GM12874 (cell line): ENCODE measurements around the gene GPN2.

Experiments used
- TF ChIP-seq, protein P1 (sequence below): IDR thresholded peaks from 2 replicates; pipeline ENCODE4 v1.5.1; 2011; ENCODE audit warnings: low read depth, mild to moderate bottlenecking, control low read depth, low read length, moderate library complexity; ENCODE audit not compliant: insufficient read depth

The GPN2 gene

DNA sequence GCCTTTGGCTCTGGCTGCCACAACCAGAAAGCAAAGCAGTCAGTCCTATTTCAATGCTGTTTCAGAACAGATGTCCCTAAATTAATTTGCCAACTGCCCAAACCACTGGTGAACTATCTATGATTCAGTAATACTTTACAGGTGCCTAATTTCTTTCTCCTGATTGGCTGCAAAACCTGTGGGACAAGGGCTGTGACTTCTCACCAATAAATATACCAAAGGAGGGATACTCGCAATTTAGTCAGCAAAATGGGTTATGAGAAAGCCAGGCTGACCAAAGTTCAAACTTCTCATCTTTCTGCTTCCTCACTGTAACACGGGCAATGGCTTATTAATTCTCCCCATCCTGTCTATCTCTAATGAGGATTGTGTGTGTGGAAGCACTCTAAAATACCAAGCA, 12.8 kb downstream of the GPN2 start:
- TF ChIP-seq, protein P1, sequence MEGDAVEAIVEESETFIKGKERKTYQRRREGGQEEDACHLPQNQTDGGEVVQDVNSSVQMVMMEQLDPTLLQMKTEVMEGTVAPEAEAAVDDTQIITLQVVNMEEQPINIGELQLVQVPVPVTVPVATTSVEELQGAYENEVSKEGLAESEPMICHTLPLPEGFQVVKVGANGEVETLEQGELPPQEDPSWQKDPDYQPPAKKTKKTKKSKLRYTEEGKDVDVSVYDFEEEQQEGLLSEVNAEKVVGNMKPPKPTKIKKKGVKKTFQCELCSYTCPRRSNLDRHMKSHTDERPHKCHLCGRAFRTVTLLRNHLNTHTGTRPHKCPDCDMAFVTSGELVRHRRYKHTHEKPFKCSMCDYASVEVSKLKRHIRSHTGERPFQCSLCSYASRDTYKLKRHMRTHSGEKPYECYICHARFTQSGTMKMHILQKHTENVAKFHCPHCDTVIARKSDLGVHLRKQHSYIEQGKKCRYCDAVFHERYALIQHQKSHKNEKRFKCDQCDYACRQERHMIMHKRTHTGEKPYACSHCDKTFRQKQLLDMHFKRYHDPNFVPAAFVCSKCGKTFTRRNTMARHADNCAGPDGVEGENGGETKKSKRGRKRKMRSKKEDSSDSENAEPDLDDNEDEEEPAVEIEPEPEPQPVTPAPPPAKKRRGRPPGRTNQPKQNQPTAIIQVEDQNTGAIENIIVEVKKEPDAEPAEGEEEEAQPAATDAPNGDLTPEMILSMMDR, result no peak

DNA sequence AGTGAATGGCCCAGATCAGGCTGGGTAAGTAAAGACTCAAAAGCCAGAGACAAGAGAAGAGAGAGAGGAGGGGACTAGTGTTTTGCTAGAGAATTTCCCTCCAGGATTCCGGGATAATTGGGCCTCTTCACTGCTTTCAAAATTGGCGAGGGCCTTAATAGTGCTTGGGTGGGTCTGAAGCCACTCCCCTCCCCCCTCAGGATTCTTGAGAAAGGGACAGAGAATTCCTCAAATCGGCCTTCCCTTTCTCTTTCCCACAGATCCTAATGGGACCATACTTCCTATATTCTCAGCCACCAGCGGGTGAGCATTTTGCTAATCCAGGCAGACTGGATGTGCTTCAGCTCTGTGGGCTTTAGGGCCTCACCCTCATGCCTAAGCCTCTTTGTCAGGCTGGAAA, 15.2 kb downstream of the GPN2 start:
- TF ChIP-seq, protein P1, result no peak

DNA sequence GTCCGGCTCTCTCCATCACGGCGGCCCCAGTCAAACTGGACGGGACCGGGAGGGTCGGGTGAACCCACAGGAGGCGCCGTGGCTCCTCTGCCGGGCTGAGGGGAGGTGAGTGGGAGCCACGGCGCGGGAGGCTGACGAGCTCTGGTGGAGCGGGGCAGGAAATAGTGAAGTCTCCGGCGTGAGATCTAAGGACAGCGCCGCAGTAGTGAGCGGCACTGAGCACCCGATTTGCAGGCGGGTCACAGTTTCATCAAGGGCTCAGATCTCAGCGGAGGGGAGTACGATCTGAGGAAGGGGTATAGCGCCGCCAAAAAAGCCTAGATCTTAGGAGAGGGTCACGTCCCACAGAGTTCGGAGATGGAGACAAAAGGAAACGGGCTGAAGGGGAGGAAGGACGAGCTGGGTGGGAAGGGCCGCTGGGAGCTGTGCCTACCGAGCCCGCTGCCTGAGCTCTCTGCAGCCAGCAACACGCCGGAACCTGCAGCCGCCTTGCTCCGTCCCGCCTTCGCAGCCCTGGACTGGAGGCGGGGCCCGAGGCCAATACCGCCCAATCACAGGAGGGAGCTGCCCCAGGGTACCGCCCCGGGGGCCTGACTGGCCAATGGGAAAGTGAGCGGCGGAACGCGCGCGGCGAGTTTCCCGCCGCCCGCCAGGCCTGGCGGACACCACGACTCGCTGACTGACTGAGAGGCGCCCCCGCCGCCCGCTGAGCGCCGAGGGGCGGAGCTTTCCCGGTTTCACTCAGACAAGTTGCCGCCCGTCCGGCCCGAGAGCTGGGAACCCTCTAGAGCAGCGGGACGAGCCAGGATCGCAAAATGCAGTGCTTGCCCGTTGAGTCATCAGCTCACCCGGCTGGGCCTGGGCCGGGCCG, 25.2 kb downstream of the GPN2 start:
- TF ChIP-seq, protein P1, result no peak

DNA sequence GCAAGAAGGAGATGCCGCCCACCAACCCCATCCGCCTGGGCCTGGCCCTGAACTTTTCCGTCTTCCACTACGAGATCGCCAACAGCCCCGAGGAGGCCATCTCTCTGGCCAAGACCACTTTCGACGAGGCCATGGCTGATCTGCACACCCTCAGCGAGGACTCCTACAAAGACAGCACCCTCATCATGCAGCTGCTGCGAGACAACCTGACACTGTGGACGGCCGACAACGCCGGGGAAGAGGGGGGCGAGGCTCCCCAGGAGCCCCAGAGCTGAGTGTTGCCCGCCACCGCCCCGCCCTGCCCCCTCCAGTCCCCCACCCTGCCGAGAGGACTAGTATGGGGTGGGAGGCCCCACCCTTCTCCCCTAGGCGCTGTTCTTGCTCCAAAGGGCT, 26.4 kb downstream of the GPN2 start:
- TF ChIP-seq, protein P1, result no peak

DNA sequence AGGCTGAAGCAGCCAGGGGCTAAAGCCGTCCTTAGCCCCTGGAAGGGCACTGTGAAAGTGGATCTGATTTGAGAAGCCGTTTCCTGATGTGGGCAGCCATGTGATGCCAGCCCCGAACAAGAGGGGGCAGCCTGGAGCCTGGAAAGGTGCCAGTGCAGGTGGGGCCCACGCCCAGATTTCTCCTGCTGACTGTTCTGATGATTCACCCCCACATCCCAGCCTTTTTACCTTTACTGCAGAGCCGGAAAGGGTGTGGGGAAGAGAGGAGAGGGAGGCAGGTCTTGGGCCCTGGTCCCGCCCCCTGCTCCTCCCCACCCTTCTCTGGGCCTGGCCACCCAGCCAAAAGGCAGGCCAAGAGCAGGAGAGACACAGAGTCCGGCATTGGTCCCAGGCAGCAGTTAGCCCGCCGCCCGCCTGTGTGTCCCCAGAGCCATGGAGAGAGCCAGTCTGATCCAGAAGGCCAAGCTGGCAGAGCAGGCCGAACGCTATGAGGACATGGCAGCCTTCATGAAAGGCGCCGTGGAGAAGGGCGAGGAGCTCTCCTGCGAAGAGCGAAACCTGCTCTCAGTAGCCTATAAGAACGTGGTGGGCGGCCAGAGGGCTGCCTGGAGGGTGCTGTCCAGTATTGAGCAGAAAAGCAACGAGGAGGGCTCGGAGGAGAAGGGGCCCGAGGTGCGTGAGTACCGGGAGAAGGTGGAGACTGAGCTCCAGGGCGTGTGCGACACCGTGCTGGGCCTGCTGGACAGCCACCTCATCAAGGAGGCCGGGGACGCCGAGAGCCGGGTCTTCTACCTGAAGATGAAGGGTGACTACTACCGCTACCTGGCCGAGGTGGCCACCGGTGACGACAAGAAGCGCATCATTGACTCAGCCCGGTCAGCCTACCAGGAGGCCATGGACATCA, 27.1 kb downstream of the GPN2 start, which contains the start of gene SFN:
TSS of gene SFN (plus strand) at position 369 of the 904 bp plus-strand sequence. CDS start at position 433, 64 bp downstream.
- TF ChIP-seq, protein P1, result peak; percentile 86

DNA sequence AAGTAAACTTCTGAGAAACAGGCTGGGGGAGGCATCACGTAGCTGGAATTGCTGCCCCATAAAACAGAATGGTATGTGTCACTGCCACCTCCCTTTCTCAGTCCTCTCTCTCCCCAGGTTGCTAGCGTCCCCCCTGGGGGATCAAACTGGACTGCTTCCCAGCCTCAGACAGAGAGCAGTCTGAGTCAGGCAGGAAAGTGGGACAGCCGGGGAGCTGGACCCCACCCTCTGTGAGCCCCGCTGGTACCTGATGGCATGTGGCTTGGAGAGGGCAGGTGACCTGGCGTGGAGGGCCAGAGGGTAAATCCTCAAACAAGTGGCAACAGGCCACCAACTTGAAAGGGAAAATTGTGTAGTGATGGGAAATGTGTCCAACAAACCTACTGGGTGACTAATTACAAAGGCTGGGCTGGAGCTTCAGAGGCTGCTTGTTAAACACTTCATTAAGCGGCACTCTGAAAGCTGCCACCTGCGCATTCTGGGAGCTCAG, 28.1 kb downstream of the GPN2 start:
- TF ChIP-seq, protein P1, result no peak

DNA sequence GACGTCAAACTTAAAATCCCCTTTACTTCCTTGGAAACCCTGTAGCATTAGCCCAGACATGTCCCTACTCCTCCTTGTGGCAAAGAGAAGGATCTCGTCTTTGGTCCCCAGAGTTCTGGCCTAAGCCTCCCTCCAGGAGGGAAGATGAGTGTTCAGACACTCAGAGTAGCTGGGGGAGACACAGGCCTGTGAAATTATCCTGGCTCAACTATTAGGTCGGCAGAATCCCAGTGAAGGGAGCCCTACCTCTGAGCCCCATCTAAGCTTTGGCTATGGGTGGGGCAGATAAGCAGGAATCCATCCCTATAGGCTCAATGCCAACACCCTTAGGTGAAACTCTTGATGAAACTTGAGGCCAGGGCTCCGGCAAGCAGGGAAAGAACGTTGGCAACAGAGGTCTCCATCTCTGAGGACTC, 28.8 kb downstream of the GPN2 start:
- TF ChIP-seq, protein P1, result no peak
